HG02973 (cell line): ENCODE measurements around the gene RGPD6.
"Not testable (repeated sequence)": the region's sequence is repeated elsewhere in the genome, so short reads cannot be mapped to it uniquely, and the experiment has no call there.

Experiments used
- ATAC-seq: cut with Tn5 transposase; IDR thresholded peaks from one replicate; pipeline ENCODE4 v1.9.1; 2021; ENCODE audit warnings: moderate library complexity; ENCODE audit not compliant: unreplicated experiment

Gene RGPD6

DNA sequence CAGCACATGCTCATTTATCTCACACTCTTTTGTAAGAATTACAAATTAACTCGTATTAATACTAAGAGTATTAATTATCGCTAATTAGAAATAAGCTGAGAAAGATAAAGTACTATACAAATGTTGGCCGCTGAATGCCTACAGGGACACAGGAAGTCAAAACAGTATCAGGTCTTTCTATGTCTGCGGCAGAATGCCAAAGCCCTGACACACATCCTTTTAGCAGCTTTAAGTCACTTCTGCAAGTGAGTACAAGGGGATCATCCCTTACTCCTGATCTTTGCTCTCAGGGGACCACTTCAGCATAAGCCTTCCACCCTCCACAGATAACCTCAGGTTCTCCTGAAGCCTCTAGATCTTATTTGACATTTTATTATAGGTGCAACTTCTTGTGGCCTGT lies 94.3 kb downstream of the RGPD6 start:
- not testable (repeated sequence) for ATAC-seq

DNA sequence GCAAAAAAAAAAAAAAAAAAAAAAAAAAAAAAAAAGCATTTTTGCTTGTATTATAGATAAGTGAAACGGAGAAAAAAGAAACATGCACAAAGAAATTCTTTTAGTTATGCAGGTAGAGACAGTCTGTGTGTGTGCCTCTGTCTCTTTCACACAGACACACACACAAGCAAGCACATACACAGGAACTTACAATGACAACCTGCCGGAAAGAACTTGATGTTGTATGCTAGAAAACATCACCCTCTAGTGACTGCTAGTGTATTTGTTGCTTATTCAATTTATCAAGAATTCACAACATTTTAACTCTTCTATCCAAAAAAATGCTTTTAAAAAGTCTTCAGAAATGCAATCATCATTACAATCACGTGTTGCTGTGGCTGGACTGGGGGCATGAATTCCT lies 95.8 kb downstream of the RGPD6 start:
- ATAC-seq, result not testable (repeated sequence)

DNA sequence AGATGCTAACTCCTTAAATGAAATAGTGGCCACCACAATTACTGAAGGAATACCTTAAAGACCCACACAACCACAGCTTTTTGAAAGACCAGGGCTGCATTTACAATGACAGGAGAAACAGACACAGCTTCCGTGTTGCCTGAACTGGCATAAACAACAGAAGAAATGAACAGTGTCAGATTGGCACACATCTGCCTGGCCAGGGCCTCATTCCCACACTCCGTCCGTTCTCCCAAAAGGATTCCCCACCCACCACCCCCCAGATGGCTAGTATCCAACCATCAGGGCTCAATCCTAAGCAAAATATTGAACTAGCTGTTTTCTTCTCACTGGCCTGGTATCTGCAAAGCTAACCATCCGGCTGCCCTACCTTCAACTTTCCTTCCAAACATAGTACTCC lies 96.9 kb downstream of the RGPD6 start:
- not testable (repeated sequence) for ATAC-seq

DNA sequence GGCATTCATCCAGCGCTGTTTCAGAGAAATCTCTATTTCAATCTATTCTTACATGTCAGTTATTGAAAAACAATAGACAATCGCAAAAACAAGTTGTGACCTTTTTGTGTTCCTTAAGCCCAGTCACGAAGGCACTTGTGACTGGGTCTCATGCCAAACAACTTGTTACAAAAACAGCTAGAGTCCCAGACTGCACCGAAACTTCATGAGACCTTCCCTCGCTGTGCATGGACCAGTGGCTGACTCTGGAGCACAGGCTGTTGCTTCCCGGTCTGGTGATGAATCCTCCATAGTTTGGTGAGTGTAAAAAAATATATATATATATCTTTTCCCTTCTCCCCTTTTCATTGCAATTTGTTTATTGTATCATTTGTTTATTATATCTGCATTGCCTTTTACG lies 99.7 kb downstream of the RGPD6 start:
- ATAC-seq, result not testable (repeated sequence)

DNA sequence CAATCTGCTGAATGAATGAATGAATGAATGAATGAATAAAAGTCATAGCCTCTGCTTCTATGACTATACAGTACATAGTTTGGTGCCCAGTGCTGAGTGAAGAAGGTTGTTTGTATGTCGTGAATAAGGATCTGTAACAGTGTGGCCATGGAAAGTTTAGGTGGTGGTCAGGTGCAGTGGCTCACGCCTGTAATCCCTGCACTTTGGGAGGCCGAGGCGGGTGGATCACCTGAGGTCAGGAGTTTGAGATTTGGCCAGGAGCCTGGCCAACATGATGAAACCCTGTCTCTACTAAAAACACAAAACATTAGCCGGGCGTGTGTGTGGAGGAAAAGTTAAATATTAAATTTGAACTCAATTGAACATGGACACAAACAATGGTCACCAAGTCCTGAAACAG lies 100.1 kb downstream of the RGPD6 start:
- ATAC-seq, result not testable (repeated sequence)

DNA sequence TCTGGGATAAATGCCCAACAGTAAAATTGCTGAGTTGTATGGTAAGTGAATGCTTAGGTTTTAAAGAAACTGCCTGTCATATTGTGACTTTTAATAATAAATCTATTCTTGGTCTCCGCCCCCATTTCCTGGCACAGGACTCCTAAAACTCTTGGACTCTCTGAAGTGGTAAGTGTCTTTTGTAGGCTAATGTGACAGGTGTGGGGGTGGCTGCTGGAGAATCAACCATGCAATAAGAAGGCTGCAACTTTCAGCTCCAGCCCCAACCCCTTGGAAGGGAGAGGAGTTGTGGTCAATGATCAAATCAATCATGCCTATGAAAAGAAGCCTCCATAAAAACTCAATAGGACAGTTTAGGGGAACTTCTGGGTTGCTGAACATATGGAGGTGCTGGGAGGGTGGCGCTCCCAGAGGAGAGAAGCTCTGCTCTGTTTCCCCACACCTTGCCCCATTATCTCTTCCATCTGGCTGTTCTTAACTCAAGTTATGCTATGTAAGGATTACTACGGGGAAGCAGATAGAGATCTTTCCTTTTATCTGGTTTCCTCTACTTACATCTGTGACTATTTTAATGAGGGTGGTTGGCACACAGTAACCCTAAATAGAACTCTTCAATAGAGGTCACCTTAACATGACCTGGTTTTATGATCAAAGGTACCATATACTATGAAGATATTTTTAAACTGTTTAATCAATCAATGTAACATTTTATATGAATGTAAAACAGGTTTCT lies 101.2 kb downstream of the RGPD6 start:
- not testable (repeated sequence) for ATAC-seq

DNA sequence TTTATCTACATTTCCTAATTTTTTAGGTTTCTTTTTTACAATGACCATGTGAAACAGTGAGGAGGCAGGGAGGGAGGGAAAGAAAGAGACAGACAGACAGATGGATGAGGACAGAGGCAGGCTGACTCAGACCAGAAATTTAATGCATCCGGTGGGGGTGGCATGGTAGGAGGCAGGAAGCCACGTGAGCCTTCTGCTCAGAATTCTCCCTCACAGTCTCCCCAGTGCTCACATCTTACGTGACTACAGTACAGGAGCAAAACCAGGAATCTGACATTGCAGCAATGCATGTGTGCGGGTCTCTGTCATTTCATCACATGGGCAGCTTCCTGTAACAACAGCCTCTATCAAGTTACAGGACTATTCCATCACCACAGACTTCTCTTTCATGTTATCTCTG lies 102.1 kb downstream of the RGPD6 start:
- ATAC-seq, result peak; percentile 98

DNA sequence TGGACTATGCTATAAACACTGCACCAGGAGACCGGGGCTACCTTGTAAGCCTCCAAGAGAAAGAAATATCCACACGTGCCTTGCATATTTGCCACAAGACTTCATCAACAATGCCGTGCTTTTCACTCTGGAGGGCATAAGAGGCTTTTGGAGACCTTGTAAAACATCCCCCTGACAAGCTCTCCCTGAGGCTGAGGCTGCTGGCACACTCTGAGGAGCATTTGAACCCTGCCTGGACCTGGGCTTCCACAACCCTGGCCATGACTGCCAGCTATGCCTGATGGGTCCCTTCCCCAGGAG lies 104.0 kb downstream of the RGPD6 start:
- not testable (repeated sequence) for ATAC-seq

DNA sequence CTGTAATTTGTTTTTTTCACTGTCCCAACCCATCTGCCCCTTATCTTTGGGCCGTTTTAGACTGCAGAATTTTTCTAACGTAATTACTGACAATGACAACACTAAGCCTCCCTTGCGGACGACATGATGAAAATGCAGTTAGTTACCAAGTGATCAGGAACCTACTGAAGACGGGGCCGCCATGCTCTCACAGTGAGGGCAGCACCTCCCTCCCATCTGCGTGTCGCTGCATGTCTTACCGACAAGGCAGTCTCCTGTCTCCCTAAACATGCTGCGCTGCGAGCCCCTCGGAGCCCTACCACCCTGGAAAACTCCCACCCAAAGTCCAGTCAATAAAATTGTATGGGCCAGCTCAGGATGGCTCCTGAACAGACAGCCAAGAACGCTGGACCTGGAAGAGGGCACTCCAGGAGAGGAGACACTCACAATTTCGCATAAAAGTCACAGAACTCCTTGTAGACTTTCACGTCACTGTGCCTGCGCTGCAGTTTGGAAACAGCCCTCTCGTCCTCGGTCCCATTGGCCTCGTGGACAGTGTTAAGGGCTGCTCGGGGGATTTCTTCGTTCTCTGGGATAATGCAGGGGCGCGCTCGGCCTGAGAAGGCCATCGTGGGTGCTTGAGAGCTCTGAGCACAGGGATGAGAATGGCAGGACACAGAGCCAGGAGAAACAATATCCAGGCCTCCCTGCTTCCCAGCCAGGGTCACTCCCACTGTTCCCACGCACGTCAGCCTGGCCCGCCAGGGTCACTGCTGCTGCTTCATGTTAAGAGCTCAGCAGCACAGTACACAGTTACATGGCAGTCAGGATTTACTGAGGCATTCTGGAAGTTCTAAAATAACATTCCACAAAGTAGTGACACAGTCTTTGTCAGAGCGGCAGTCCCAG lies 104.6 kb downstream of the RGPD6 start, which contains the start of gene LIMS4:
LIMS4 (minus strand) TSS at position 646 of the 888 bp plus-strand sequence; CDS start at position 608, 38 bp downstream.
- not testable (repeated sequence) for ATAC-seq

DNA sequence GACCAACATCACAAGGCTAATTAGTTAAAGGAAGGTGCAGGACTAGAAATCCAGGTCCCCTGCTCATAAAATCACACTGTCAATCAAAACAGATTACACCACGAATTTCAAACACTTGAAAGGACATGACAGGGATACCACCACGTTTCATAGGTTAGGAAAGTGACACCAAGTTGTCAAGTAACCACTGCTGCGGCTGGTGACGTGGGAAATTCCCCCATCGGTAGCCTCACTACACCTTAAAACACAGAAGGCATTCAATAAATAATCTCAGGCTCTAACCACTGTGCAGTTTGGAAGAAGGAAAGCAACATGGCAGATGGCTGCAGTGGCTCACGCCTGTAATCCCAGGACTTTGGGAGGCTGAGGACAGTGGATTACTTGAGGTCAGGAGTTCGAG lies 108.1 kb downstream of the RGPD6 start:
- ATAC-seq, result not testable (repeated sequence)

DNA sequence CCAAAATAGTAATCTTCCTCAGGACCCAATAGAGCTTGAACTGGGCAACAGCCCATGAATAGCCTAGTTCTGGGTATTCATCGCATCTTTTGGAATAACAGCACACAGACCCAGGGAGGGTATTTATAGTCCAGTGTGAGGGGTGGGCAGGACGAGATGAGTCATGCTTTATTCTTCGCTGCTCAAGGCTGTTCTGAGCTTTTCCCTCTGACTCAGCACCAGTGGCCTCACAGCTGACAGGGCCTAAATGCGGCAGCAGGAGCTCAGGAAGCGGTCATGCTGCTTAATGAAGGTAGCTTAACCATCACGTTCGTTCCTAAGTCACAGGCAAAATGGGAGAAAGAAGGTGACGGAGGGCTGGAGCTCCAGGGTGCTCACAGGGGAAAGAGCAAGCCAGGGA lies 111.7 kb downstream of the RGPD6 start:
- peak; percentile 92 for ATAC-seq
